HFFc6 (cell line): Measurements from ENCODE around the gene RADIL. TPM values are rescaled to one million over a fixed set of nuclear protein-coding genes. Genes with fewer than 3 reads are reported as not detected.

Source experiments
- DNase-seq: peaks from one replicate; pipeline ENCODE4 v3.0.0-alpha.2; 2018
- H3K27ac Mint-ChIP-seq: 2 replicates; pipeline ENCODE4 v1.8.0; 2020; ENCODE audit warnings: mild to moderate bottlenecking, mixed read lengths
- H3K27me3 Mint-ChIP-seq: 2 replicates; pipeline ENCODE4 v1.8.0; 2021; ENCODE audit warnings: mild to moderate bottlenecking, moderate library complexity, mixed read lengths; ENCODE audit not compliant: insufficient read depth
- H3K36me3 Mint-ChIP-seq: 2 replicates; pipeline ENCODE4 v1.8.0; 2021; ENCODE audit warnings: low read depth, mixed read lengths
- H3K4me1 Mint-ChIP-seq: 2 replicates; pipeline ENCODE4 v1.8.0; 2020; ENCODE audit warnings: low read depth, mixed read lengths
- H3K4me3 Mint-ChIP-seq: 2 replicates; pipeline ENCODE4 v1.8.0; 2020; ENCODE audit warnings: mild to moderate bottlenecking, moderate library complexity, mixed read lengths
- H3K9me3 Mint-ChIP-seq: 2 replicates; pipeline ENCODE4 v1.8.0; 2020; ENCODE audit warnings: mild to moderate bottlenecking, mixed read lengths
- total RNA-seq, 6 experiments: library from RNA; stranded (reverse); fragmentation: NEBNext Ultra II Directional; extraction: Animal tissue kit (Norgen Biotek cat#: 25700); gene quantifications; 2 replicates in 1 of 6; 3 replicates in 5 of 6; pipeline ENCODE4 v1.2.3, GENCODE V29; 2021
- TF ChIP-seq, protein P1 (sequence below): fragments of 200-600 bp; sonication (generic); IDR thresholded peaks from 2 replicates; pipeline ENCODE4 v1.5.0; 2021; ENCODE audit warnings: antibody characterized with exemption, mild to moderate bottlenecking

RADIL gene
- total RNA-seq, 6 experiments from 2014 or later: 0.09 to 0.43 (median 0.24) TPM

DNA sequence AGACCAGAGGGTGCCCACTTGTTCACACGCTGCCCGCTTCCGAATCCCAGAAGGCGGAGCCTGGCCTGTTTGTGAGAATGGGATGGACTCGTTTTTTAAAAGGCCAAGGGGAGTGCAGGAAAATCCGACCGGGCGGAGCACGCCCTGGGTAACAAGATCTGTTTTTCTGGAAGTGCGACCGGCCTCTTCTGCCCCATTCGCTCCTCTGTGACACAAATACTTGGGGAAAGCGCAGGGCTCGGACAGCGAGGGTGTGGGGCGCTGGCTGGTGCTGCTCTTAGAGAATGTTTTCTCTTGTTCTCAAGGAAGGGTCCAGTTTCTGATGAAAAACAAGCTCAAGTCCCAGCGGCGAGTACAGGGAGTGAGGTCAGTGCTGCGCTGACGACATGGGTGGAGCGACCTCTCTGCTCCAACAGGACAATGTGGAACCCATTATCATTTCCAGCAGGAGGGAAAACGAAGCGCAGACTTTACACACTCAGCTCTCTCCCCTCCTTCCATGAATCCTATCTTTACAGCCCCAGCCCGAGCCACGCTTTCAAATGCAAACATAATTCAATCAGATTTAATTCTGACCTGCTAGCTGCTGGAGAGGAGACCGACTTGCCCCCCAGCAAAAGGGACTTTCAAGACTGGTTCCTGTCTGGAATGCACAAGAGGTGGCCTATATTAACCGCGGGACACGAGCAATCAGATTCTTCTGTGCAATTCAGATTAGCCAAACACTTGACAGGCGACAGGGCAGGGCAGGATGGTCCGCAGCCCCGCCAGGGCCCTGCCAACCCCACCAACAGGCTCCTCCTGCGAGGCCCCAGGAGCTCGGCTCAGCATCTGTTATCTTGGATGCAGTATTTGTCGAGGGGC lies 1.1 kb downstream of the RADIL start:
- peak overlapping the region; percentile 82 for H3K4me3 Mint-ChIP-seq
- no peaks in the 10 kb centered on the region for H3K36me3 Mint-ChIP-seq
- H3K27ac Mint-ChIP-seq: peak overlapping the region; percentile 79
- H3K4me1 Mint-ChIP-seq: peaks cover 11% of the 10 kb centered on the region
- H3K9me3 Mint-ChIP-seq: no peaks in the 10 kb centered on the region
- H3K27me3 Mint-ChIP-seq: peaks cover 16% of the 10 kb centered on the region
- DNase-seq: peak; percentile 47
- TF ChIP-seq, protein P1, sequence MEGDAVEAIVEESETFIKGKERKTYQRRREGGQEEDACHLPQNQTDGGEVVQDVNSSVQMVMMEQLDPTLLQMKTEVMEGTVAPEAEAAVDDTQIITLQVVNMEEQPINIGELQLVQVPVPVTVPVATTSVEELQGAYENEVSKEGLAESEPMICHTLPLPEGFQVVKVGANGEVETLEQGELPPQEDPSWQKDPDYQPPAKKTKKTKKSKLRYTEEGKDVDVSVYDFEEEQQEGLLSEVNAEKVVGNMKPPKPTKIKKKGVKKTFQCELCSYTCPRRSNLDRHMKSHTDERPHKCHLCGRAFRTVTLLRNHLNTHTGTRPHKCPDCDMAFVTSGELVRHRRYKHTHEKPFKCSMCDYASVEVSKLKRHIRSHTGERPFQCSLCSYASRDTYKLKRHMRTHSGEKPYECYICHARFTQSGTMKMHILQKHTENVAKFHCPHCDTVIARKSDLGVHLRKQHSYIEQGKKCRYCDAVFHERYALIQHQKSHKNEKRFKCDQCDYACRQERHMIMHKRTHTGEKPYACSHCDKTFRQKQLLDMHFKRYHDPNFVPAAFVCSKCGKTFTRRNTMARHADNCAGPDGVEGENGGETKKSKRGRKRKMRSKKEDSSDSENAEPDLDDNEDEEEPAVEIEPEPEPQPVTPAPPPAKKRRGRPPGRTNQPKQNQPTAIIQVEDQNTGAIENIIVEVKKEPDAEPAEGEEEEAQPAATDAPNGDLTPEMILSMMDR: no peak

DNA sequence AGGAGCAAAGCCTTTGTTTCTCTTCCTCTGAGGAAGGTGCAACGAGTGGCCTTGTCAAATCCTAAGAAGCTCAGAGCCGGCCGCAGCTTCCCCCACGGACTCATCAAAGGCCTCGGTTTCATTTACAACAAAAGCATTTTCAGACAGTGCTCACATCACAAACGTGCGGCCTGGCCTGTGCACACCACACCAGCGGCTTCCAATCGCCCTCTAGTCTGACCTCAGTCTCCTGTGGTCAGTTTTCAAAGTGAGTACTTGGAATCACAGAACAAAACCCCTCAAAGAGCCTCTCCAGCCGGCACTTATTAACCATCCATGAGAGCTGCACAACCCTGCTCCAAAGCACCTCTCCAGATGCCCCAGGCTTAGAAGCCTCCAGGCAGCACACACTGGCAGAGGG lies 3.3 kb downstream of the RADIL start:
- Mint-ChIP-seq H3K36me3 (no peaks in the 10 kb centered on the region), H3K4me1 (peaks cover 11% of the 10 kb centered on the region), H3K9me3 (no peaks in the 10 kb centered on the region), H3K27me3 (peaks cover 14% of the 10 kb centered on the region), H3K4me3 (no peak overlapping the region), H3K27ac (no peak overlapping the region)
- TF ChIP-seq, protein P1: no peak
- DNase-seq: no peak

DNA sequence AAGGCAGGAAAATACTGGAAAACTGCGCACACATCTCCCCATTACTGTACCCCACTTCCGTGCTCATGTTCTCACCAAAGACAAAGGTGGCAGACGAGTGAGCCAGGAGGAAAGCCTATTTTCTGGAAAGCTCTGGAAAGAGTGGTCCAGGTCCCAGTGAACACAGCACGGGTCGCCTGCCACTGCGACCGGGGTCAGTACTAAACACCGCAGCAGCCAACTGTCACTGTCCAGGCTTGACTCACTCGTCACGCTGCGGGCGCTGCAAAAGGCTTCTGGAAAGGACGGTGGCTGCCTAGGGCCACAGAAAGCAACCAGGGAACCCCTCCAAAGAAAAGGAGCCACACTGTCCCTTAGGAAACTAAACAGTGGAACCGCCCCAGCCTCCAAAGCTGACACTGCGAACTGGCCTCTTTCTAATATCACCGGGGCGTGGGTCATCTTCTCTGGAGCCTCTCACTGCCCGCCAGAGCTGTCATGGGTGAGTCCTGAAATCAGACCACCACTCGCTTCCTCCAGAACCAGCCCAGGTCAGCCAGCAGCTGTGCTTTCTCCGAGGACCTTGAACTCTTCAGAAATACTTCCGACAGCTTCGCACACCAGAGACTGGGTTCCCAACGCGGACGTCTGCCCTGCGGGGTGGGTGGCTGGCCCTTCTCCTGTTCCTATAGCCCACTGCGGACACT lies 4.0 kb downstream of the RADIL start:
- Mint-ChIP-seq H3K4me1 (peaks cover 11% of the 10 kb centered on the region), H3K4me3 (no peak overlapping the region), H3K27ac (no peak overlapping the region), H3K9me3 (no peaks in the 10 kb centered on the region), H3K36me3 (no peaks in the 10 kb centered on the region), H3K27me3 (peaks cover 13% of the 10 kb centered on the region)
- TF ChIP-seq, protein P1: no peak
- DNase-seq: no peak

DNA sequence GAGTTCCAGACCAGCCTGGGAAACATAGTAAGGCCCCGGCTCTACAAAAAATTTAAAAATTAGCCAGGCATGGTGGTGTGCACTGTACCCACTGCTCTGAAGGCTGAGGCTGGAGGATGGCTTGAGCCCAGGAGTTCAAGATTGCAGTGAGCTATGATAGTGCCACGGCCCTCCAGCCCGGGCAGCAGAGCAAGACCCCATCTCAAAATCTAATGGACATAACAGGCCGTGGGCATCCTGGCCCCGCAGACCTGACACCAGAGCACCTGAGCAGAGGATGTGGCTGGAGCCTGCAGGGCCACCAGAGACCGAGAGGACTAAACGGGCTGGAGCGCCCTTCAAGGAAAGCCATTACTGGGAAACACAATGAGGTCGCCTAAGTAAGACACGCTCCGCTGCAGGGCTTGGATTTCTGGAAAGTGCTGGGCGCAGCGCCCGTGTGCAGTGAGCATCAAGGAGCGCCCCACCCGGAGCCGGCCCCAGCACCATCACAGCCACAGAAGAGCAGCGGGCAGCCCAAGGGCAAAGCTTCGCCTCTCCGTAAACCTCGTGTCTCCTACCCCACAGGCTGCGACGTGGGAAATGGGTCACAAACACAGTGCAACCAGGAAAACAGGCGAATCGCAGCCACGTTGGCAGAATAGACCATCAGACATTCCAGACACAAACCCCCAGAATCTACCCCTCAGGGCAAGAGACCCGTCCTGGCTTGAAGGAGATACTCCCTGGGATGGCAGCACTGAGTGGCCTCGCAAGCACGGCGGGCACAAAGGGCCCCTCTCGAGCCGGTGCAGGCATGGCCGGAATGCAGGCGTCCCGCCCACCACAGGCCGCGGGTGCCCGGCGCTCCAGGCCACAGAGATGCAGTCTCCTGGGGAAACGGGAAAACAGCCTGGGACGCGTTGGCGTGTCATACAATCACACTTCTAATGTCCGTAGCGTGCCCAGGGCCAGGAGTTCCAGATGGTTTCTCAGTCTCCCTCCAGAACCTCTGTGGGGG lies 4.9 kb downstream of the RADIL start:
- H3K4me1 Mint-ChIP-seq: peaks cover 11% of the 10 kb centered on the region
- H3K9me3 Mint-ChIP-seq: no peaks in the 10 kb centered on the region
- TF ChIP-seq, protein P1: no peak
- no peak overlapping the region for H3K27ac Mint-ChIP-seq
- no peaks in the 10 kb centered on the region for H3K36me3 Mint-ChIP-seq
- H3K27me3 Mint-ChIP-seq: peaks cover 12% of the 10 kb centered on the region
- no peak overlapping the region for H3K4me3 Mint-ChIP-seq
- no peak for DNase-seq

DNA sequence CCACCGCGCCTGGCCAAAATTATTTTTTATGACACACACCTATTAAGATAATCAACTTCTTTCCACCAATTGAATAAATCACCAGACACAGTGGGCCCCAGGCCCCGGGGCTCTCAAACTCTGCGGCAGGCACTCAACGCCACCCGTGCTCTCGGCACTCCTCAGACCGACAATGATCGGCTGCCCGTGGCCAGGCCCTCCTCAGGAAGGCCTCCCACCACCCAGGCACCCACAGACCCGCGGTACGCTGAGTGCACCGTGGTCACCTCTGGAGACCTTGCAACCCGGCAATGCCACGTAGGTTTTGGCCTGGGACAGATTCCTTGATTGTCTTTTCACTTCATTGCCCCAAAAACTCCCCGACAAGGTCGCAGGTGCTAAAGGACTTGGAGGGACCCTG lies 6.9 kb downstream of the RADIL start:
- H3K4me3 Mint-ChIP-seq: no peak overlapping the region
- H3K9me3 Mint-ChIP-seq: no peaks in the 10 kb centered on the region
- H3K36me3 Mint-ChIP-seq: no peaks in the 10 kb centered on the region
- TF ChIP-seq, protein P1: no peak
- no peak for DNase-seq
- no peaks in the 10 kb centered on the region for H3K4me1 Mint-ChIP-seq
- no peak overlapping the region for H3K27ac Mint-ChIP-seq
- peaks cover 10% of the 10 kb centered on the region for H3K27me3 Mint-ChIP-seq
